Activated CD8-positive, alpha-beta memory T cell treated with anti-CD3 and anti-CD28 coated beads for 48 hours (primary cell): ENCODE data around the gene CRB1.
"Not testable (repeated sequence)": the region's sequence is repeated elsewhere in the genome, so short reads cannot be mapped to it uniquely, and the experiment has no call there.

Source experiments
- DNase-seq, 3 experiments: peaks; one replicate each; pipeline ENCODE4 v3.0.0-alpha.2; 2020; ENCODE audit warnings: low read depth in 2 of 3, low spot score in 2 of 3

CRB1 gene

GRCh38 chr1:197394831-197395608, 127.0 kb downstream of the CRB1 start:
- DNase-seq = no peak

GRCh38 chr1:197397895-197398294, 129.8 kb downstream of the CRB1 start:
- no peak for DNase-seq

- DNase-seq = no peak
Observed at GRCh38 chr1:197399755-197400521, 131.9 kb downstream of the CRB1 start.

- no peak for DNase-seq
Observed at GRCh38 chr1:197400522-197400902, 132.5 kb downstream of the CRB1 start.

GRCh38 chr1:197402189-197402588, 134.1 kb downstream of the CRB1 start:
- DNase-seq = no peak

- not testable (repeated sequence) for DNase-seq
Observed at GRCh38 chr1:197404774-197405173, 136.7 kb downstream of the CRB1 start.

- DNase-seq = not testable (repeated sequence)
Observed at GRCh38 chr1:197405614-197406013, 137.6 kb downstream of the CRB1 start.

GRCh38 chr1:197413564-197413963, 145.5 kb downstream of the CRB1 start:
- DNase-seq = no peak

- no peak for DNase-seq
Observed at GRCh38 chr1:197415221-197415620, 147.2 kb downstream of the CRB1 start.

- no peak for DNase-seq
Observed at GRCh38 chr1:197418693-197419092, 150.6 kb downstream of the CRB1 start.

GRCh38 chr1:197422993-197423392, 154.9 kb downstream of the CRB1 start:
- DNase-seq = no peak

GRCh38 chr1:197424380-197424779, 156.3 kb downstream of the CRB1 start:
- no peak for DNase-seq

- DNase-seq = no peak
Observed at GRCh38 chr1:197429372-197429771, 161.3 kb downstream of the CRB1 start.

GRCh38 chr1:197435224-197435623, 167.2 kb downstream of the CRB1 start:
- DNase-seq = no peak

GRCh38 chr1:197437601-197438000, 169.5 kb downstream of the CRB1 start:
- DNase-seq = no peak

- DNase-seq = no peak
Observed at GRCh38 chr1:197438010-197438790, 170.1 kb downstream of the CRB1 start.

- DNase-seq = no peak
Observed at GRCh38 chr1:197439708-197440280, 171.7 kb downstream of the CRB1 start.

GRCh38 chr1:197440715-197441114, 172.7 kb downstream of the CRB1 start:
- no peak for DNase-seq

- no peak for DNase-seq
Observed at GRCh38 chr1:197441999-197442414, 174.0 kb downstream of the CRB1 start.

GRCh38 chr1:197444755-197445154, 176.7 kb downstream of the CRB1 start:
- DNase-seq = no peak

- DNase-seq = no peak
Observed at GRCh38 chr1:197448121-197448779, 180.2 kb downstream of the CRB1 start.
